Measurements from ENCODE around the gene AATK. TPM values are rescaled to one million over a fixed set of nuclear protein-coding genes. Genes with fewer than 3 reads are reported as not detected.

Gene AATK
- polyA plus RNA-seq, 3 donors: 3.0 to 7.8 (median 4.6) TPM

- DNase-seq (ENCODE audit: extremely low read depth in 1 of 11, low read depth in 9 of 11, low spot score in 4 of 11): no peak
Observed at GRCh38 chr17:81121841-81122733, 43.9 kb downstream of the AATK start.

- no peak for DNase-seq (ENCODE audit: extremely low read depth in 1 of 11, low read depth in 9 of 11, low spot score in 4 of 11)
Observed at GRCh38 chr17:81120695-81121621, 45.1 kb downstream of the AATK start.

GRCh38 chr17:81120149-81120484 lies 45.9 kb downstream of the AATK start:
- no peak for DNase-seq (ENCODE audit: extremely low read depth in 1 of 11, low read depth in 9 of 11, low spot score in 4 of 11)

GRCh38 chr17:81119223-81120148 lies 46.5 kb downstream of the AATK start:
- DNase-seq (ENCODE audit: extremely low read depth in 1 of 11, low read depth in 9 of 11, low spot score in 4 of 11): peak in 9 of 11 donors; percentile 50 to 79 (median 68)

GRCh38 chr17:81118308-81119221 lies 47.5 kb downstream of the AATK start:
- no peak for DNase-seq (ENCODE audit: extremely low read depth in 1 of 11, low read depth in 9 of 11, low spot score in 4 of 11)

DNA sequence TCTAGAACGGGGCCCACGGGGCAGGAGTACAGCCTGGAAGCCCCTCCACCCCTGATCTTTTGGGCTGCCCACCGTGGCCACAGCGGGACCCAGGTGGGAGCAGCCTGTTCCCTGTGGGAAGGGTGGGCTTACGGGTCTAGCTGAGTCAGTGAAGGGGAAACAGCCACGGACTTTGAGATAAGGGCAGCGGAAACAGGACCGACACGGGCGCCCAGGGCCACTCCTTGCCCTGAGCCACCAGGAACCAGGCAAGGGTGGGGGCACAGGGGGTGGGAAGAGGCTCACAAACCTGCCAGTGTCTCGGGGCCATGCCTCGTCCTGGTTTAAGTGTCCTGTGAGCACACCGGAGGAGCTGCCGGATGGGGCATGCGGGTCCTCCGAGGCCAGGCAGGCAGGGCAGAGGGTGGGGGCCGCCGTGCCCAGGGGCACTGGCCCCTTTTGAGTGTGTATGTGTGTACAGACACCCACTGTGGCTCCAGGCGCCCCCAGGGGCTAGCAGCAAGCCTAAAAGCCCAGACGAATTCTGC lies 48.3 kb downstream of the AATK start:
- no peak for DNase-seq (ENCODE audit: extremely low read depth in 1 of 11, low read depth in 9 of 11, low spot score in 4 of 11)

DNA sequence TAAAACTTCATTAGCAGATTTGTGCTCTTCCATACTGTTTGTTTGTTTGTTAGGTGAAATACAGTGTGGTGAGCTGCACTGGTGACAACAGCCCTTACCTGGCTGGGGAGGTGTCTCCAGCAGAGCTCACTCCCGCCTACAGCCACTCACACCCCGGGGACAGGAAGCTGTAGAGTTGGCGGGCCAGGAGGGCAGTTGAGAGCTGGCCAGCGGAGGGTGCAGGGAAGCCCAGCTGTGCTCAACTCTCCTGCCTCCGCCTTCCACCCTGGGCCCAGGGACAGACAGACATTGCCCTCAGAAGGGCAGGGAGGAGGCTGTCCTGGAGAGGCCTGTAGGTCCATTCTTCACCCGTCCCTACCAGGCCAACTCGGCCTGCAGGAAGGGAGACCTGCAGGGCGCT lies 49.3 kb downstream of the AATK start:
- DNase-seq (ENCODE audit: extremely low read depth in 1 of 11, low read depth in 9 of 11, low spot score in 4 of 11): no peak

DNA sequence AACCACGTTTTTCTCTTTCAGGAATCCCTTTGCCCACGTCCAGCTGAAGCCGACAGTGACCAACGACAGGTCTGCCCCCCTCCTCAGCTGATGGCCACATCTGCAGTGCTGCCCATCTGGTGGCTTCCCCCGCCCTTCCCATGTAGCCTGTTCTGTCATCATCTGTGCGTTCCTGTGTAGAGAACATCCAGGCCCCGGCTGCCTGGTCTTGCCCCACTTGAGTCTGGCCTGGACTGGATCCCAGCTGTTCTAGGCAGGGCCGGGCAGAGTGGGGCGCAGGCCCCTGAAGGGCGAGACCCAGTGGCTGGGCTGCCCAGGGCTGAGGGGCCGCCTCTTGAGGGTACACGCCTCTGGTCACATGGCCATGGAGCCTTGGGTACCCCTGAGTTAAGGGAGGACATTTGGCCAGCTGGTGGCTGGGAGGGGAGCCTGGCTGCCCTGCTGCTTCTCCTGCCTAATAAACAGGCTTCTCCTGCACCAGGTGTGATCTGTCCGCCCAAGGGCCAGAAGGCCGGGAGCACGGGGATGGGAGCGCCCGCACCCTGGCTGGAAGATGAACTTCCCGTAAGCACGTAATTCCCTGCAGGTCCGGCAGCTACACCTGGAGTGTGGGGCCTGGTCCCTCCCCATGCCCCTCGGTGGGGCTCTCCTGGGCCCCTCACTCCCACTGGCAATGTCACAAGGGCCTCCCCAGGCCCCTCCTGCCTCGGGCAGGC lies 50.1 kb downstream of the AATK start:
- no peak for DNase-seq (ENCODE audit: extremely low read depth in 1 of 11, low read depth in 9 of 11, low spot score in 4 of 11)

- no peak for DNase-seq (ENCODE audit: extremely low read depth in 1 of 11, low read depth in 9 of 11, low spot score in 4 of 11)
Observed at GRCh38 chr17:81115219-81115618, 50.8 kb downstream of the AATK start.

- no peak for DNase-seq (ENCODE audit: extremely low read depth in 1 of 11, low read depth in 9 of 11, low spot score in 4 of 11)
Observed at GRCh38 chr17:81114351-81115093, 51.5 kb downstream of the AATK start.

- DNase-seq (ENCODE audit: extremely low read depth in 1 of 11, low read depth in 9 of 11, low spot score in 4 of 11): no peak
Observed at GRCh38 chr17:81113158-81113724, 52.8 kb downstream of the AATK start.

DNA sequence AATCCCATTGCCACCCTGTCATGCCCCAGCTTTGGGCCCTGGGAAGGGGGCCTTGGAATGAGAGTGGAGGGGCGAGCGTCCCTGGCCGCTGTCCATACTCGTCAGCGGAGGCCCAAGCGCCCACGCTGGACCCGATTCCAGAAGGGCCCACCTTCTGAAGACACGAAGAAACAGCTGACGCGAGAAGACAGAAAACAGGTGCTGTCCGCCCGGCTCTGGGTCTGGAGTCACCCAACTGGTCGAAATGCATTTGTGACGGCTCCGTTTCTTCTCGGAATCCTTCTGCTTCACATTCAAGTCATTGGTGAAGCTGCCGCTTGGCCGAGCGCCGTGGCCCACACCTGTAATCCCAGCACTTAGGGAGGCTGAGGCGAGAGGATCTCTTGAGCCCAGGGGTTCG lies 53.6 kb downstream of the AATK start:
- DNase-seq (ENCODE audit: extremely low read depth in 1 of 11, low read depth in 9 of 11, low spot score in 4 of 11): no peak

DNA sequence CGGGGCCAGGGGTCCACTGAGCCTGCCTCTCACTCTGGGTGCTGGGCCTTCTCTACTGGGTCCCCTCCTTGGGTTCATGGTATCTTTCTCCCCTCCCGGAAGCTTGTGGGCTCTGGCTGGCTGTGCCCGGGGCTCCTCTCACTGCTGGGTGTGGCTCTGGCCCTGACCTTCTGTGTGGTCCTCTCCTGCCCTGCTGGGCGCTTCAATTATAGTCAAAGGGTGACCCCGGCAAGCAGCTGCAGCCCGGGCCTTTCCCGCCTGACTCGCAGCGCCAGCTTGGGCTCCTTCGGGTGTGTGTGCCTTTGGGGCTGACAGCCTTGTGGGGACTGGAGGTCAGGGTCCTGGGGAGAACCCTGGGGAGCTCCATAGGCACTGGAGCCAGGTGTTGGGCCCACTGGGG lies 55.0 kb downstream of the AATK start:
- DNase-seq (ENCODE audit: extremely low read depth in 1 of 11, low read depth in 9 of 11, low spot score in 4 of 11): no peak

DNA sequence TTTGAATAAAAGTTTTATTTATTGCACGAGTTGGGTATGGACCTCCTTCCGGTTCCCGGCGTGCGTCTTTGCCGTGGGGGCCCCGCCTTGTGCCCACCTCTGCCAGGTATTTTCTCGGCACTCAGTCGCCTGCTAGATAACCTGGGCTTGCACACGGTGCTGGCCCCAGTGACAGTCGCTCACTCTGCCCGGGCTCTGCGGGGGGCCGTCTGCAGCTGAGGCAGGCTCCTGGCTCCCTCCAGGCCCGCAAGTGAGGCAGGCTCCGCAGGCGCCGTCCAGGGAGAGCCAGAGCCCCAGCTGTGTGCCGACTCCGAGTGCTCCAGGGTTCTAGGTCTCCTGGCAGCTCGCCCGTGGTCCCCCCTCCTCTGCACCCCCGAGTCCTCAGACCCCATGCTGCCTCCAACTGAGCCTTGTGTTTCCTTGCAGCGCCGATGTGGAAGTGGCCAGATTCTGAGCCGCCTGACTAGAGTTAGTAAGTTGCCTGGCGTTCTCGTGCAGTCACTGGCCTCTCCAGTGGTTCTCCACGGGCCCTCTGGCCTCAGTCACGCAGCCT lies 55.5 kb downstream of the AATK start:
- no peak for DNase-seq (ENCODE audit: extremely low read depth in 1 of 11, low read depth in 9 of 11, low spot score in 4 of 11)

DNA sequence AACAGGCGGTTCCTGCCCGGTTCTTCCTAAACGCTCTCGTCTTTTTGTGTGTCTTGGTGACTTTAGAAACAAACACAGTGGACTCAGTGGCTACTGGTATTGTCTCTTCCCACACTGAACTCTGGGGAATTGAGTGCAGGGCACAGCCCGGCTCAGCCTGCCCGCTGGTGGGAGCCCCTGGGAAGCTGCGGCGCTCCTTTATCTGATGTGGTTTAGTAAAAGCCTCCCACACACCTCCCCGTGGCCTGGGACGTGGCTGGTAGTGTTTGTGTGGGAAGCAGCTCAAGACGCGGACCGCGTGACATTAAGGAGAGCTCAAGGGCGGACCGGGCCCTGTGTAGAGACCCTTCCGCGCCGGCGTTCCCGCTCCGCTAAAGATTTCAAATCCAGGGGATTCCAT lies 56.1 kb downstream of the AATK start:
- no peak for DNase-seq (ENCODE audit: extremely low read depth in 1 of 11, low read depth in 9 of 11, low spot score in 4 of 11)

DNA sequence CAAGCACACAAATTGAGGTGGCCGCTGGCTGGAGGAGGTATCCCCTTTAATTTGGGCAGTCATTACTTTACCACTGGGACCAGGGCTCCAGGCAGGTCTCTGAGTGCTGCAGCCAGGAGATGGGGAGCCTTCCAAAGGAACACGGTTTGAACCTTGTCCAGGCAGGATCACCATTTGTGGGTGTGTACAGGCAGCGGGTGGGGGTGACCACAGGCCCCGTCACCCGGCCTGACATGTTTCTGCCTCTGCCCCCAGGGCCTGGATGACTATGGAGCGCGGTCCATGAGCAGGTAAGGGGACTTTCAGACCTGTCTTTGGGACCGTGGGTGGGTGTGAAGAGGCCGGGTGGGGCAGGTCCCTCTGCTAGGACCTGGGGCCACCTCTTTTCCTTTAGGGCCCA lies 57.8 kb downstream of the AATK start:
- DNase-seq (ENCODE audit: extremely low read depth in 1 of 11, low read depth in 9 of 11, low spot score in 4 of 11): no peak

Data from renal cortex interstitium (tissue), 11 donors.